Activated B cell treated with CpG ODN at 0.5 μM for 24 hours (primary cell): Measurements from ENCODE around the gene ITPKB. TPM values are rescaled to one million over a fixed set of nuclear protein-coding genes. Genes with fewer than 3 reads are reported as not detected.

Source experiments
- ATAC-seq: fragments of 200-7000 bp; cut with Tn5 transposase; one replicate; pipeline ENCODE4 v1.10.0; 2021; ENCODE audit warnings: low read depth, mild to moderate bottlenecking, moderate library complexity
- CTCF ChIA-PET: fragments of 350-600 bp; sonication (Branson Sonifier 250); formaldehyde crosslinking; loops from one replicate; lab custom pipeline; 2021; ENCODE audit warnings: antibody characterized with exemption; lab: Charles Lee
- POLR2A ChIA-PET: fragments of 350-600 bp; sonication (Branson Sonifier 250); formaldehyde crosslinking; loops from one replicate; lab custom pipeline; 2021; ENCODE audit warnings: antibody characterized with exemption; lab: Charles Lee
- DNase-seq: peaks from one replicate; pipeline ENCODE4 v3.0.0; 2022
- H3K27ac Mint-ChIP-seq: one replicate; pipeline ENCODE4 v1.8.0; 2020; ENCODE audit warnings: mixed read lengths
- H3K27me3 Mint-ChIP-seq: one replicate; pipeline ENCODE4 v1.8.0; 2021; ENCODE audit warnings: mixed read lengths
- H3K36me3 Mint-ChIP-seq: one replicate; pipeline ENCODE4 v1.8.0; 2021; ENCODE audit warnings: low read depth, mixed read lengths
- H3K4me1 Mint-ChIP-seq: one replicate; pipeline ENCODE4 v1.8.0; 2021; ENCODE audit warnings: mixed read lengths
- H3K4me3 Mint-ChIP-seq: one replicate; pipeline ENCODE4 v1.8.0; 2020; ENCODE audit warnings: mild to moderate bottlenecking, mixed read lengths
- H3K9me3 Mint-ChIP-seq: one replicate; pipeline ENCODE4 v1.8.0; 2020; ENCODE audit warnings: mixed read lengths
- intact Hi-C: fragments of 100-400 bp; cut with micrococcal nuclease; formaldehyde crosslinking; loops from one replicate; pipeline ENCODE4 v1.15.1; 2024
- total RNA-seq: library from RNA; stranded (reverse); gene quantifications from 2 replicates; pipeline ENCODE4 v1.2.3, GENCODE V29; 2022
- TF ChIP-seq, protein P1 (sequence below): fragments of 200-600 bp; IDR thresholded peaks from one replicate; pipeline ENCODE4 v1.8.0; 2022; ENCODE audit warnings: antibody characterized with exemption, mild to moderate bottlenecking

ITPKB gene
- total RNA-seq, 1 donor from 2014 or later, result 97.3 TPM

DNA sequence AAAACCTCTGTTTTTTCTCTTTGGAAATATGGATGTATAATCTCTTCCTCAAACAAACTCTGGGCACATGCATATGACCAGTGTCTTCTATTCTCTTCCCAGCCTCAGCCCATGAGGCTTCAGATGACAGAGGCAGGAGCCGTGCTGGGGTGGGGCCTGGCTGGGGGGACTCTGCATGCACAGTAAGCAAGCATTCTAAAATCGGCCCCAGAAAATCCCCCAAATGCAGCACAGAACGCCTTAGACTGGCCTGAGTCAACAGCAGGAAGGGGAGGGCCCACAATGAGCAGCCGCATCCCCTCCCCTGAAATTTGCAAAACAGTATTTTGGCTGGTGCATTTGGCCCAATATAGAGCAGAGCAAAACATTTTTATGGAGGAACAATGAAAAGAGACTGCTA lies 47.8 kb downstream of the ITPKB start:
- H3K36me3 Mint-ChIP-seq, result peaks cover 65% of the 10 kb centered on the region
- peak overlapping the region; percentile 70 for H3K4me3 Mint-ChIP-seq
- H3K27me3 Mint-ChIP-seq, result no peaks in the 10 kb centered on the region
- intact Hi-C loops, result no loop called here
- peaks cover 100% of the 10 kb centered on the region for H3K4me1 Mint-ChIP-seq
- DNase-seq (peak; percentile 51), ATAC-seq (peak; percentile 77)
- H3K27ac Mint-ChIP-seq, result peak overlapping the region; percentile 93
- no peaks in the 10 kb centered on the region for H3K9me3 Mint-ChIP-seq
- TF ChIP-seq, protein P1, sequence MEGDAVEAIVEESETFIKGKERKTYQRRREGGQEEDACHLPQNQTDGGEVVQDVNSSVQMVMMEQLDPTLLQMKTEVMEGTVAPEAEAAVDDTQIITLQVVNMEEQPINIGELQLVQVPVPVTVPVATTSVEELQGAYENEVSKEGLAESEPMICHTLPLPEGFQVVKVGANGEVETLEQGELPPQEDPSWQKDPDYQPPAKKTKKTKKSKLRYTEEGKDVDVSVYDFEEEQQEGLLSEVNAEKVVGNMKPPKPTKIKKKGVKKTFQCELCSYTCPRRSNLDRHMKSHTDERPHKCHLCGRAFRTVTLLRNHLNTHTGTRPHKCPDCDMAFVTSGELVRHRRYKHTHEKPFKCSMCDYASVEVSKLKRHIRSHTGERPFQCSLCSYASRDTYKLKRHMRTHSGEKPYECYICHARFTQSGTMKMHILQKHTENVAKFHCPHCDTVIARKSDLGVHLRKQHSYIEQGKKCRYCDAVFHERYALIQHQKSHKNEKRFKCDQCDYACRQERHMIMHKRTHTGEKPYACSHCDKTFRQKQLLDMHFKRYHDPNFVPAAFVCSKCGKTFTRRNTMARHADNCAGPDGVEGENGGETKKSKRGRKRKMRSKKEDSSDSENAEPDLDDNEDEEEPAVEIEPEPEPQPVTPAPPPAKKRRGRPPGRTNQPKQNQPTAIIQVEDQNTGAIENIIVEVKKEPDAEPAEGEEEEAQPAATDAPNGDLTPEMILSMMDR, result no peak
- CTCF ChIA-PET, result interaction anchor here (2.5 kb wide), 1 partner anchor 29 kb away, joined by 7 read pairs; no protein-coding TSS in a partner anchor
- POLR2A ChIA-PET, result interaction anchor here (1.0 to 14.1 kb wide), 8 partner anchors 13 to 58 kb away, joined by 3 to 261 read pairs (median 20); partner anchors contain the start of gene ITPKB

DNA sequence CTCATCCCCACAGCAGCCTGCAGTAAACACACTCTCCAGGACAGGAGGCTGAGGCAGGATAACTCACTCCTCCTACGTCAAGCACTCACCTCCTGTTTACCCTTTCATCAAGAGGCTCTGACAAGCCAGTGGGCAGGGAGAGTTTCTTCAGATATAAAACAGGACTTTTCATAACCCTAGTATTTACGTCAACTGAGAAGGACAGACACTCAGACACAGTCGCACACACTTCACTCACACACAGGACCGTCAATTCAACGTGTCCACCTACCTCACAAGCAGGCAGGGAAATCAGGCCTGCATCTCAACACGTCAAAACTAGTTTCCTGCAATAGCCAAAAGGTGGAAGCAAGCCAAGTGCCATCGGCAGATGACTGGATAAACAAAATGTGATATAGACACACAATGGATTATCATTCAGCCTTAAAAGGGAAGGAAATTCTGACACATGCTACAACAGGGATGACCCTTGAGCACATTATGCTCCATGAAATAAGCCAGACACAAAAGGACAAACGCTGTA lies 48.6 kb downstream of the ITPKB start:
- intact Hi-C loops, result no loop called here
- Mint-ChIP-seq H3K4me1 (peaks cover 100% of the 10 kb centered on the region), H3K27me3 (no peaks in the 10 kb centered on the region), H3K27ac (peak overlapping the region; percentile 93), H3K36me3 (peaks cover 65% of the 10 kb centered on the region), H3K4me3 (peak overlapping the region; percentile 70), H3K9me3 (no peaks in the 10 kb centered on the region)
- ChIA-PET POLR2A (interaction anchor here (5.3 to 21.1 kb wide), 2 partner anchors 15 to 35 kb away, joined by 57 to 451 read pairs; no protein-coding TSS in a partner anchor), CTCF (no interaction called here)
- TF ChIP-seq, protein P1, result no peak
- DNase-seq, result no peak
- ATAC-seq, result no peak

DNA sequence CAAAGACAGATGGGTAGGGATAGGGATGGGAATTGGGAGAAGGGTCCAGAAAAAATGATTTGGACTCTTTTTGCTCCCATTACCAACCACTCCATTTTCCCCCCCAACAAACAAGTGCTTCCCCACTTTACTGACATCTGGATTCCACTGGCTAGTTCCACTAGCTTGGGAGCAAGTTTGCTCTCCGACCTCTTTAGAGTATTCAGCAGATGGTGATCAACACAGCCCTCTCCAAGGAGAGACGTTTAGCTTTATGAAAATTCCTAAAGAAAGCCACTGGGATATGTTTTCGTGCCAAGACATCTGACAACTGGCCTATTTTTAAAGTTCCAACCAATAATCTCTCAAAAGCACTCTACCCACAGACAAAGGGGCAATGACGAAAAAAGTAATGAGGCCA lies 50.3 kb downstream of the ITPKB start:
- DNase-seq (no peak), ATAC-seq (no peak)
- H3K4me3 Mint-ChIP-seq, result peak overlapping the region; percentile 53
- no peaks in the 10 kb centered on the region for H3K27me3 Mint-ChIP-seq
- TF ChIP-seq, protein P1, result no peak
- ChIA-PET POLR2A (interaction anchor here (0.7 to 21.1 kb wide), 14 partner anchors 9 to 54 kb away, joined by 5 to 451 read pairs (median 19); partner anchors contain the start of gene ITPKB), CTCF (interaction anchor here (1.2 to 3.7 kb wide), 8 partner anchors 9 to 62 kb away, joined by 3 to 36 read pairs (median 11); no protein-coding TSS in a partner anchor)
- H3K9me3 Mint-ChIP-seq, result no peaks in the 10 kb centered on the region
- H3K27ac Mint-ChIP-seq, result peak overlapping the region; percentile 91
- peaks cover 100% of the 10 kb centered on the region for H3K4me1 Mint-ChIP-seq
- H3K36me3 Mint-ChIP-seq, result peaks cover 73% of the 10 kb centered on the region
- intact Hi-C loops, result loop anchor here (1.0 to 5.0 kb wide), 3 partner anchors 8 to 142 kb away; partner anchors contain the start of gene STUM

DNA sequence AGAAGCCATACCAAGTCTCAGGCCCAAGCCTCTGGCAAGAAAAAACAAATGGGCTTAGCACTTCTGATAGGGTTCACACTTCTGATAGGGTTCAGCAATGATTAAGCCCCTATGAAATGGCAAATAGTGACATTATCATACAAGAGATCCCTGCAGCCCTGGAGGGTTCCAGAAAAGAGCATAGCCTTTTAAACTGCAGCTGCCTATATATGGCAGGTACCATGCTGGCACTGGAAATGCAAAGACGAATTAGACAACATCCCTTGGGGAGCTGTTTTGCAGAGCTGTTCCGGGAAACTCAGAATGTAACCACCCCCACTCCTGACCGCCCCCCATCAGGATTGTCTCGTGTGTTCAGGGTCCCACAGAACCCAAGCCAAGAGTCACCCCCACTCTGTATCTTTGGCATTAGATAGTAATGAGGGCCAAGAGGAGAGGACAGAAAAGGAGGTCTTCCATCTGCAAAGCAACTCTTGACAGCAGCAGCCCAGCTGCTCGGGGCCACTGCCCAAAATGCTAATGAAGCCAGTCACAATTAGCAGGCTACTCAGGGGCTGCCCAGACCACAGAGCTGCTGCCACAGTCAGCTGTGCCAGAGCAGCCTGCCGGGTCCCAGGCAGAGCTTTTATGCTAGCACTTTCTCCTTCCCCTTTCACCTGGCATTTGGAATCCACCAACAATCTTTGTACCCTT lies 50.9 kb downstream of the ITPKB start:
- H3K9me3 Mint-ChIP-seq, result no peaks in the 10 kb centered on the region
- intact Hi-C loops, result loop anchor here (1.0 to 5.0 kb wide), 3 partner anchors 9 to 141 kb away; partner anchors contain the start of gene STUM
- H3K27me3 Mint-ChIP-seq, result no peaks in the 10 kb centered on the region
- H3K36me3 Mint-ChIP-seq, result peaks cover 74% of the 10 kb centered on the region
- DNase-seq, result no peak
- peak; percentile 55 for ATAC-seq
- peak overlapping the region; percentile 91 for H3K27ac Mint-ChIP-seq
- ChIA-PET CTCF (interaction anchor here (0.7 to 3.7 kb wide), 24 partner anchors 9 to 562 kb away, joined by 3 to 36 read pairs (median 4); no protein-coding TSS in a partner anchor), POLR2A (interaction anchor here (0.6 to 21.1 kb wide), 16 partner anchors 9 to 140 kb away, joined by 3 to 451 read pairs (median 14); partner anchors contain the start of gene ITPKB)
- H3K4me1 Mint-ChIP-seq, result peaks cover 100% of the 10 kb centered on the region
- TF ChIP-seq, protein P1, result no peak
- peak overlapping the region; percentile 61 for H3K4me3 Mint-ChIP-seq
